GM12878 (cell line): Measurements from ENCODE around the gene MOB2. TPM values are rescaled to one million over a fixed set of nuclear protein-coding genes. Genes with fewer than 3 reads are reported as not detected.

ENCODE experiments used
- ATAC-seq: fragments of 200-7000 bp; cut with Tn5 transposase; 3 replicates; pipeline ENCODE4 v1.9.1; 2020; ENCODE audit warnings: mild to moderate bottlenecking, moderate library complexity
- BruUV-seq: library from RNA; stranded (reverse); fragments of 400-500 nt; replicated peaks from 2 replicates; lab custom pipeline; 2021; lab: Mats Ljungman, UMichigan
- CTCF ChIA-PET: fragments of 300-600 bp; sonication (Branson Sonifier 250); formaldehyde crosslinking; extraction: SDS; loops from one replicate; lab custom pipeline; 2021; ENCODE audit warnings: inconsistent platforms; lab: Yijun Ruan, JAX
- POLR2A ChIA-PET: fragments of 350-600 bp; formaldehyde crosslinking; extraction: SDS; loops from one replicate; lab custom pipeline; 2021; ENCODE audit warnings: inconsistent platforms; lab: Charles Lee
- RAD21 ChIA-PET: fragments of 300-600 bp; sonication (Branson Sonifier 250); formaldehyde crosslinking; loops from one replicate; lab custom pipeline; 2023; ENCODE audit warnings: antibody characterized with exemption; ENCODE audit not compliant: unreplicated experiment; lab: Charles Lee
- SMC1A ChIA-PET: fragments of 300-600 bp; sonication (Branson Sonifier 250); formaldehyde crosslinking; loops from one replicate; lab custom pipeline; 2023; ENCODE audit not compliant: unreplicated experiment, uncharacterized antibody; lab: Charles Lee
- DNase-seq: peaks from one replicate; pipeline ENCODE4 v3.0.0-alpha.2; 2011; ENCODE audit warnings: low read depth, low spot score
- FAIRE-seq: peaks from 3 replicates; lab custom pipeline; 2011; peaks lifted over from hg19 to GRCh38; lab: Jason Lieb, UNC
- H2AFZ ChIP-seq: 2 replicates; pipeline ENCODE4 v1.6.0; 2011; ENCODE audit warnings: low read depth, low read length, control low read depth; ENCODE audit not compliant: control insufficient read depth
- H3K27ac ChIP-seq: 2 replicates; pipeline ENCODE4 v1.5.1; 2011; ENCODE audit warnings: control low read depth; ENCODE audit not compliant: control insufficient read depth, insufficient read depth
- H3K27me3 ChIP-seq, 2 experiments: replicated peaks in 1 of 2; 2 replicates each; pipeline versions ENCODE4 v1.6.0 to v1.6.1; 2011; ENCODE audit warnings: low read length in 1 of 2; ENCODE audit not compliant: control insufficient read depth in 2 of 2, insufficient read depth in 2 of 2
- H3K36me3 ChIP-seq, 2 experiments: 2 replicates each; pipeline ENCODE4 v1.5.1; 2011; ENCODE audit warnings: low read length in 1 of 2; ENCODE audit not compliant: control insufficient read depth in 2 of 2, insufficient read depth in 2 of 2
- H3K4me1 ChIP-seq: 2 replicates; pipeline ENCODE4 v1.6.1; 2011; ENCODE audit warnings: mild to moderate bottlenecking, low read length, moderate library complexity, mixed read lengths; ENCODE audit not compliant: control insufficient read depth, insufficient read depth
- H3K4me2 ChIP-seq: 2 replicates; pipeline ENCODE4 v1.6.0; 2011; ENCODE audit warnings: control low read depth; ENCODE audit not compliant: control insufficient read depth, insufficient read depth
- H3K4me3 ChIP-seq: fragments of 200-600 bp; sonication (generic); 2 replicates; pipeline ENCODE4 v1.5.1; 2016
- H3K79me2 ChIP-seq: 2 replicates; pipeline ENCODE4 v1.6.0; 2011; ENCODE audit warnings: low read length; ENCODE audit not compliant: control insufficient read depth, insufficient read depth
- H3K9ac ChIP-seq: 2 replicates; pipeline ENCODE4 v1.8.0; 2011; ENCODE audit warnings: low read length, control low read depth, mixed read lengths; ENCODE audit not compliant: control insufficient read depth, insufficient read depth
- H3K9me3 ChIP-seq: replicated peaks from 3 replicates; pipeline ENCODE4 v1.5.1; 2011; ENCODE audit warnings: mild to moderate bottlenecking, low read length; ENCODE audit not compliant: control insufficient read depth, insufficient read depth
- H4K20me1 ChIP-seq: 2 replicates; pipeline ENCODE4 v1.6.0; 2011; ENCODE audit not compliant: control insufficient read depth, insufficient read depth
- MAX ChIP-seq: IDR thresholded peaks from 2 replicates; pipeline ENCODE4 v1.6.1; 2012; ENCODE audit warnings: low read depth, low read length, improper control_type of control experiment
- TCF12 ChIP-seq: IDR thresholded peaks from 2 replicates; pipeline ENCODE4 v1.6.1; 2011; ENCODE audit warnings: low read depth, mild to moderate bottlenecking, low read length
- ZSCAN29 ChIP-seq: fragments of 450-650 bp; IDR thresholded peaks from 2 replicates; pipeline ENCODE4 v1.6.1; 2017; ENCODE audit warnings: mild to moderate bottlenecking, moderate library complexity
- WGBS: methylation state at CpG from one replicate; pipeline ENCODE4 v1.1.6; 2016; ENCODE audit warnings: low lambda C conversion rate; ENCODE audit not compliant: insufficient replicate concordance, insufficient coverage; ENCODE audit errors: missing lambda C conversion rate; 5-methylcytosine and 5-hydroxymethylcytosine counted together
- in situ Hi-C: fragments of 300-500 bp; cut with MboI; formaldehyde crosslinking; loops from 9 replicates; pipeline ENCODE4 v1.14.3; 2018; ENCODE audit warnings: mixed read lengths
- intact Hi-C: fragments of 100-400 bp; cut with micrococcal nuclease; formaldehyde crosslinking; loops from one replicate; pipeline ENCODE4 v1.14.2; 2022; ENCODE audit not compliant: unreplicated experiment
- polyA plus RNA-seq, 11 experiments: library from polyadenylated mRNA; depleted of rRNA in 4 of 11; unstranded in 6 of 11; stranded (reverse) in 5 of 11; fragments of >200 nt; fragmentation: Nextera tagmentation in 4 of 11; fragmentation: Illumina TruSeq in 1 of 11; extraction: Ambion mirVana in 4 of 11; extraction: Trizol in 1 of 11; gene quantifications; 1 replicate in 1 of 11; 2 replicates in 10 of 11; pipeline versions ENCODE4 v1.2.1 to v1.2.3, GENCODE V29; 2011 to 2016; ENCODE audit warnings: inconsistent platforms in 2 of 11, missing spikeins in 2 of 11, low read depth in 1 of 11
- total RNA-seq, 4 experiments: library from RNA; depleted of rRNA in 3 of 4; stranded (reverse); fragments of >200 nt in 3 of 4; fragmentation: Illumina TruSeq in 1 of 4; extraction: Trizol in 1 of 4; gene quantifications; 2 replicates each; pipeline versions ENCODE4 v1.2.1 to v1.2.3, GENCODE V29; 2013 to 2021
- TF ChIP-seq, protein P1 (sequence below): IDR thresholded peaks from 2 replicates; pipeline ENCODE4 v1.6.1; 2011; ENCODE audit warnings: low read depth, mild to moderate bottlenecking, low read length, moderate library complexity, borderline replicate concordance; ENCODE audit errors: extremely low read depth

Gene MOB2
- total and polyA plus RNA-seq, 10 of the 15 experiments (the other 5 are each of a cell fraction or from before 2014, with no cell fraction given): 0.10 to 34.6 (median 15.5) TPM

DNA sequence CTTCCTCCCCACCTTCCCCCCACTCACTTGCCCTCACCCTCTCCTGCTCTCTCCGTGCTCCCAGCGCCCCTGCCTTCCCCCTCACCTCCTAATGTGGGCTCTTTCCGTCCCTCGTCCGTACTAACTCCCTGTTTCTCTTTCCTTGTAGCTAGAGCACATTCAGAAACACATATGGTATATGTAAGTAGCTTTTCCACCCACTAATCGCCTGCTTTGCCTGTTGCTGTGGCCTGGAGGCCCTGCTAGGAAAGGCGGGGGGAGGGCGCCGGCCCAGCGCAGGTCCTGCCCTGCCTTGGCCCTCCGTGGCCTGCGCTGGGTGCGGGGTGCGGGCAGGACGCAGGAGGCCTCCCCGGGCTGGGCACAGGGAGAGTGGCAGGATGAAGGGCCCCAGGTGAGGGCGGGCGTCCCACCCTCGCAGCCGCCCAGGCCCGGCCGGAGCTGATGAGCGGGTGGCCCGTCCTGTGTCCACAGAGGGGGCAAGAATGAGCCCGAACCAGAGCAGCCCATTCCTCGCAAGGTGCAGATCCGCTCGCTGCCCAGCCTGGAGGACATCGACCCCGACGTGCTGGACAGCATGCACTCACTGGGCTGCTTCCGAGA, 41.7 kb downstream of the MOB2 start:
- H3K9me3 ChIP-seq: no peaks in the 10 kb centered on the region
- H4K20me1 ChIP-seq: no peaks in the 10 kb centered on the region
- H2AFZ ChIP-seq: no peak overlapping the region
- in situ Hi-C loops (no loop called here), intact Hi-C loops (no loop called here)
- SMC1A ChIA-PET: no interaction called here
- H3K4me2 ChIP-seq: no peak overlapping the region
- no peak overlapping the region for H3K4me3 ChIP-seq
- no peak for TF ChIP-seq ZSCAN29
- no peaks in the 10 kb centered on the region for H3K79me2 ChIP-seq
- RAD21 ChIA-PET: no interaction called here
- H3K27me3 ChIP-seq: no peaks in the 10 kb centered on the region
- POLR2A ChIA-PET: interaction anchor here (0.7 kb wide), 1 partner anchor 21 kb away, joined by 9 read pairs; no protein-coding TSS in a partner anchor
- H3K9ac ChIP-seq: no peak overlapping the region
- DNase-seq (no peak), FAIRE-seq (no peak), ATAC-seq (no peak)
- no peaks in the 10 kb centered on the region for H3K4me1 ChIP-seq
- H3K36me3 ChIP-seq: no peaks in the 10 kb centered on the region
- H3K27ac ChIP-seq: no peak overlapping the region
- CTCF ChIA-PET: no interaction called here
- WGBS: 57% methylated on average over 32 of the region's 32 CpGs
- BruUV-seq: no TSS peak

DNA sequence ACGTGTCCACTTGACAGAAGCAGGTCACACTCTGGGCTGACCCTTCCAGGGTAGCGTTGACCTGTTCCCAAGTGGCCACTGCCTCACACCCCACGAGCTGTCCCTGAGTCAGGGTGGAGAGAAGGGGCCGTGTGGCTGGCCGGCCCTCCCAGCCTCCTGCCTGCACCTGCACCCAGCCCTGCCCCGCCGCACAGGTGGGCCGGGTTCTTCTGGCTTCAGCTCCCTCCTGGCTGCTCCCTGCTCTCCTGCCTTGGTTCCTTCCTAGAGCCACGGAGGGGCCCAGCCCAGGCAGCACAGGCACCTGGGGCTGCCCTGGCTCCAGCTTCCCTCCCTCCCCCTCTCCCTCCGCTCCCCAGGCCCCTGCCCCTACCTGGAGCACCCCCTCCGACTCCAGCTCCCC, 42.3 kb downstream of the MOB2 start:
- ATAC-seq (no peak), DNase-seq (no peak), FAIRE-seq (no peak)
- no peaks in the 10 kb centered on the region for H3K27me3 ChIP-seq
- POLR2A ChIA-PET: no interaction called here
- H3K36me3 ChIP-seq: no peaks in the 10 kb centered on the region
- WGBS: 52% methylated on average over 8 of the region's 11 CpGs
- TF ChIP-seq TCF12: no peak
- TF ChIP-seq, protein P1, sequence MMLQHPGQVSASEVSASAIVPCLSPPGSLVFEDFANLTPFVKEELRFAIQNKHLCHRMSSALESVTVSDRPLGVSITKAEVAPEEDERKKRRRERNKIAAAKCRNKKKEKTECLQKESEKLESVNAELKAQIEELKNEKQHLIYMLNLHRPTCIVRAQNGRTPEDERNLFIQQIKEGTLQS: no peak
- TF ChIP-seq MAX: no peak
- no peak overlapping the region for H3K4me3 ChIP-seq
- no peaks in the 10 kb centered on the region for H3K9me3 ChIP-seq
- intact Hi-C loops: no loop called here
- in situ Hi-C loops: no loop called here
- no peaks in the 10 kb centered on the region for H3K4me1 ChIP-seq
- RAD21 ChIA-PET: no interaction called here
- no peak overlapping the region for H3K4me2 ChIP-seq
- H4K20me1 ChIP-seq: no peaks in the 10 kb centered on the region
- no peaks in the 10 kb centered on the region for H3K79me2 ChIP-seq
- no peak overlapping the region for H3K27ac ChIP-seq
- H2AFZ ChIP-seq: no peak overlapping the region
- BruUV-seq: no TSS peak
- no peak overlapping the region for H3K9ac ChIP-seq
- CTCF ChIA-PET: no interaction called here
- SMC1A ChIA-PET: no interaction called here
